D341Med (cell line): ENCODE results near the gene UBR4.
A peak's percentile ranks its signal among the peaks of the same experiment; 100 is the strongest.
"Not testable (repeated sequence)": the region's sequence is repeated elsewhere in the genome, so short reads cannot be mapped to it uniquely, and the experiment has no call there.

Experiments used
- DNase-seq: peaks from one replicate; pipeline ENCODE4 v3.0.0; 2012; ENCODE audit warnings: low spot score

UBR4 gene

DNA sequence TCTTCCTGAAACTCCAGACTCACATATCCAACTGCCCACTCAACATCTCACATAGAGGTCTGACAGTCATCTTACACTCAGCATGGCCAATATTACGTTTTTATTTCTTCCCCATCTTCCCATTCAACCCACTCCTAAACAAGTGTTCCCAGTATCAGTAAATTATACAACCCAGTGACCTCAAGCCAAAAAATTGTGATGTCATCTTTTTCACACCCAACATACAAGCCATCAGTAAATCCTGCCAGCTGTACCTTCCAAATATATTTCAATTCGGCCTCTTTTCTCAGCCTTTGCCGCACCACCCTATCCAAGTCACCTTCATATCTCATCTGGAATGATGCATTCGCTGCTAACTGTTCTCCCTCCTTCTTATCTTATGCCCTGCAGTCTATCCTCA, 19.6 kb downstream of the UBR4 start:
- no peak for DNase-seq

DNA sequence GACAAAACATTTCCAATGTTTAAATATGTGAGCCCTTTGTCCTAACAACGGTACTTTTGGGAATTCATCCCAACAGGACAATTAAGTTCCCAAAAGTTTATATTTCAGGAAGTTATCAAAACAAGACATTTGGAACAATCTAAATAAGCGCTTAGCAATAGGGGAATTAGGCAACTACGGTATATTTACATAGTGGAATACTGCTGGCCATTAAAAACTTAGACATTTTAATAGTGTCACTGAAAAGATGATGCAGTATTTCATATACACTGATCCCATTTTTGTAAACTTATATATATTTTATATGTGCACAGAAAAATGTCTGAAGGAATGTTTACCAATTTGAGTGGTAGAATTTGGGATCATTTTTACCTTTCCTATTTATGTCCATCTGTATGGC, 20.8 kb downstream of the UBR4 start:
- DNase-seq, result no peak

DNA sequence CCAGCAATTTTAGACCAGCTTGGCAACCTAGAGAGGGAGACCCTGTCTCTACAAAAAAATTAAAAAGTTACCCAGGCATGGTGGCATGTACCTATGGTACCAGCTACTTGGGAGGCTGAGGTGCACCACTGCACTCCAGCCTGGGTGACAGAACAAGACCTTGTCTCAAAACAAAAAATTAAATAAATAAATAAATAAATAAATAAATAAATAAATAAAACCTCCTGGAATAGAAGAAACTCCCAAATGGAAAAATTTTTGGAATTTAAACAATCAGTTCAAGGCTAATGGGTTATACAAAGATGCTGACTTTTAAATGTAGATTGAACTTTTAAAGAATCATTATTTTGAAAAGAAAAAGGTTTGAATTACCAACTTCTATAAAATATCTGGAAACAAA, 22.2 kb downstream of the UBR4 start:
- no peak for DNase-seq

DNA sequence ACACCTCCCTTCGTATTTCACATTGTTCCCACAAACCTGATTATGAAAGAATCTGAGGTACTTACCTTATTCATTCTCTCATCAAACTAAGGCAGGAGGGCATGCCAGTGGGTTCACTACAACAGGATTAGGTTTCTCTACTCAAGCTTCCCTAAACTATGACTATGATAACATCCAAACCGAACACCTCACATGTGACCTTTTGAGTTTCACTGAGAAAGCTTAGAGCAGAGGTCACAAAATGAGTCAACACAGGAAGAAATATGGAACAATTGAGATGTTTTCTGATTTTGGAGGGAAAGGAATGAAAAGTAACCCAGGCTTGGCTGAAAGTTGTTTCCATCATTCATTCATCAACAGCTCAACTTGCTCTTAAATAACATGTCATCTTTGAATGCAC, 24.1 kb downstream of the UBR4 start:
- DNase-seq, result no peak

DNA sequence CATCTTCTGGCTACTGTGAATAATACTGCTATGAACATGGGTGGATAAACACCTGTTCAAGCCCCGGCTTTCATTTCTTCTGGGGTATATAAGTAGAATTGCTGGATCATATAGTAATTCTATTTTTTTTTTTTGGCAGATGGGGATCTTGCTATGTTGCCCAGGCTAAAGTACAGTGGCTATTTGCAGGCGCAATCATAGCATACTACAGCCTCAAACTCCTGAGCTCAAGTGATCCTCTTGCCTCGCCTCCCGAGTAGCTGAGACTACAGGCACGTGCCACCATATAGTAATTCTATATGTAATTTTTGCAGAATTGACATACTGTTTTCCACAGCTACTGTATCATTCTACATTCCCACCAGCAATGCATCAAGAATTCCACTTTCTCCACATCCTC, 27.8 kb downstream of the UBR4 start:
- DNase-seq, result no peak

DNA sequence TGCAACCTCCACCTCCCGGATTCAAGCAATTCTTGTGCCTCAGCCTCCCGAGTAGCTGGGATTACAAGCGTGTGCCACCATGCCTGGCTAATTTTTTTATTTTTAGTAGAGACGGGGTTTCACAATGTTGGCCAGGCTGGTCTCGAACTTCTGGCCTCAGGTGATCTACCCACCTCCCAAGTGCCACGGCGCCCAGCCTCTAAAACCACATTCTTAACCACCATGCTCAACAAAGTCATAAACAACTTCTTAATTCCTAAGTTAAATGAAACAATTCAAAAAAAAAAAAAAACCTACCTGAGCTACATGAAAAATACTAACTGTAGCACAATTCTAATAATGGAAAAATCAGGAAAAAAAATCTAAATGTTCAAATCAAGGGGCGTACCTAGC, 29.8 kb downstream of the UBR4 start:
- DNase-seq, result not testable (repeated sequence)

DNA sequence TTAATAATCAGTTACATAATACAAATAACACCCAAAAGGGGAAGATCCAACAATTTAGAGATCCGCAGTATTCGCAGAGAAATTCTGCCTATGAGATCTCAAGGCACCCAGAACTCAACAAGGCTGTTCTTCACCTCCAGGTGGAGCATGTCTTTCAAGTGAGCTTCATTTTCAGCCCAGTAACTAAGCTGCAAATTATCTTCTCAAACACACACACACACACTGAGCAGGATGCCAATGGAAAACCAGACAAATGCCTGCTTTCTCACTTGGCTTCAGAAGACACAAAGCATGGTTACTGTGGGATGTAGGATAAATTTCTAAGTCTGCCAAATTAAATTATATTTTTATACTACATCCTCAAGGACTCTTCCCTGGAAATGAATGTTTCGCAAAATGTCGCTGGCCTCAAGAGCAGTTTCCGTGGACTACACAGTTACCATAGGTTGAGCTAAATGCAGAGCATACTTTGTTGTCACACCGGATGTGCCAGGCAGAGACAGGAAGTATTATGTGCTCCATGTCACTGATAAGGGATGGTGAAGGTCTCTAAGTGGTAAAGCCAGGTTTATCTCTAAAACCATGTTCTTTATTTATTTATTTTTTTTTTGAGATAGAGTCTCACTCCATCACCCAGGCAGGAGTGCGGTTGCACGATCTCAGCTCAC, 30.3 kb downstream of the UBR4 start:
- DNase-seq, result peak; percentile 56

DNA sequence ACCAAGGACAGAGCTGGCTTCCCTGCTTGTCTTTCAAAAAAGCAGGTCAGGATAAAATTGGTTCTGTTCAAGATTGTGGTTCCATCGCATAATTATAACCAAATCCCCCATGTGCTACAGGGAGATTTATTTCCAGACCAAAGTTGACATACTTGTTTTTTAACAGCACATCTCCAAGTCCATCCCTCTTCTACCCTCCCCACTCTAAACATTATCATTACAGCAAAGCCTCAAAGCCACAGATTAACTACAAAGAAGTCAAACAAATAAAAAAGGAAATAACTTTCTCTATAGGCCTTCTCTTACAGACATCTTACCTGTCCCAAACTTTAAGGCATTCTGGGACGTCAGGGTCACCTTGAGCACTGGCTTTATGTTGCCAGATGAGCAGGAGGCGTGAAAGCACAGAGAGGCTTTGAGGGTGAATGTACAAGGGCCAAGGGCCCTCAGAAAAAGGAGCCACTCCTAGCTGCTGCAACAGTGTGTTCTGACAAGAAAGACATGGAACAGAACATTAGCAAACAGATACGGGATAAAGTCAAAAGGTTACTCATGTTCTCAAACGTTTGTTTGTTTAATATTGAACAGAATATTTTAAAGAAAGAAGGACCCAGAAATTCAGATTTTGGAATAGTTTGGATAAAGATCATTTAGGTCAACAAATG, 31.2 kb downstream of the UBR4 start:
- DNase-seq, result no peak

DNA sequence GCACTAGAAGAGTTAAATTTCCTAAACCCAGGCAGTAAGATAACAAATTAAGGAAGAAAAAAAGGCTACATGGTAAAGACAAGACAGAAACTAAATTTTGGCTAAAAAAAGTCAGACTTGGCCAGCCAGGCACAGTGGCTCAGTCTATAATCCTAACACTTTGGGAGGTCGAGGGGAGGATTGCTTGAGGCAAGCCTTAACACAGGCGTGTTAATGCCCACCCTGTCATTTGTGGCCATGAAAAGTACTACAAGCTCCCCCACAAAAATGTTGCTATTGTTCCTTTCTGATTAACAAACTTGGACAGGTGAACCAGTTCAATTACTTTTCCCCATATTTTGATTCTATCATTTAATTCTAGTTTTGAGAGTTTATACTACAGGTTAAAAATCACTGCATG, 32.3 kb downstream of the UBR4 start:
- no peak for DNase-seq

DNA sequence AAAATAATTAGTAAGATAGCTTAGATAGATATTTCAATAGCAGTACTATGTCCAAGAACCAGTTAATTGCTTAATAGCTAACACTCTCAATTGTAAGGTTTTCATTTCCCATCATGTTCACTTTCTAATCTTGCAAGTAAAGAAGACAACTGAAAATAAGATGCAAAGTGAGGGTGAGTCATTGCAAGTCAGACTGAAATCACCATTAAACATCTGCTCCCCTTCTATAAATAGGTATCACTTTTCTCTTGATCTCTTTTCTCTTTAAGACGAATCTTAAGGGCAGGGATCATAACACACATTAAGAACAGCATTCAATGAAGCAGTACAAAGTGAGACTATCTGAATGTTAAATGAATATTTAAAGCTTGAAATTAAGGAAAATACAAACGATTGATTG, 40.4 kb downstream of the UBR4 start:
- no peak for DNase-seq

DNA sequence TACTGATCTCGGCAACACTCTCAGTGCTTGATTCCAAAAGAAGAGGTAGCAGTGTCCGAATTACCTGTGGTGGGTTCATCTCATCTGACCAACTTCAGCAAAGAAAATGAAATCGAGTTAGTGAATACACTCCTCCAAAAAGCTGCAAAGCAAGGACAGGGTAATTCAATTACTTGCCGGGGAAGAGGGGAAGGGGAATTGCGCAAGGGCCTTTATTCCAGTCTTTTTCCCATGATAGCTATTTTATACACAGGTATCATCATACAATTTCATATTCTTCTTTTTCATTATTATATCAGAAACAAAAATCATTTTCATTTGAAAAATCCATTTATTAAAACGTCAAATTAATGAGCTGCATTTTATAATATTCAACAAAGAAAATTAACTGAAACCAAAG, 42.9 kb downstream of the UBR4 start:
- no peak for DNase-seq

DNA sequence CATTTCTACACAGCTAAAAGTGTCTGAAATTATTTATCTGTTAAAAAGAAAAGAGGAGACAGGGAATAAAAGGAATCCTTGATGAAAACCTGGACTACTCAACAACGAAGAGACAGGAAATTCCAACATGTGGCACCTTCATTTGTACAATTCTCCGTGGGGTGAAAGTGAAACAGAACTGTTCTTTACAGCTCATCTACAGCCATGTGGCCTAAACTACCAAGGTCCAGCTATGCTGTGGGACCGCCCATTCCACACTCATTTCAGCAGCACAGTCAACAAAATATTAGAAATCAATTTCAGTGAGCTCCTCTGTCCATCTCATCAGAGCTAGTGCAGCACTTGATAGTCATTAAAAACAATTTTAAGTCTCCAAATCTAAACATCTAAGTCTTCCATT, 44.0 kb downstream of the UBR4 start:
- no peak for DNase-seq

DNA sequence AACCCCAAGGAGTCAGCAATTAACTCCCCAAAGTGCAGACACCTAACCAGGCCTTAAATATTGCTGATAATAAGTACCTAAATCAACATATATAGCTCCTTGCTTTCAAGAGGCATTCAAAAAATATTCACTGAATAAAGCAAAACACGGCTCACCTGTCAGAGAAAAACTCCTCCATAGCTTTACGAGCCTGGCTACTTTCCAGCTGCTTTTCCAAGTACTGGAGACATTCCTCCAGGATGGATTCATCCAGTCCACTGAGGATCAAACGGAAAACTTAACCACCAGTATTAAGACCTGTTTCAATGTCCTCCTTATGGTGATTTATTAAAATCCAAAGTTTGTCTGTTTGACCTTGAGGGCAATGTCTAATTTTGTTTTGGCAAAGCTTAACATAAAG, 44.6 kb downstream of the UBR4 start:
- no peak for DNase-seq

DNA sequence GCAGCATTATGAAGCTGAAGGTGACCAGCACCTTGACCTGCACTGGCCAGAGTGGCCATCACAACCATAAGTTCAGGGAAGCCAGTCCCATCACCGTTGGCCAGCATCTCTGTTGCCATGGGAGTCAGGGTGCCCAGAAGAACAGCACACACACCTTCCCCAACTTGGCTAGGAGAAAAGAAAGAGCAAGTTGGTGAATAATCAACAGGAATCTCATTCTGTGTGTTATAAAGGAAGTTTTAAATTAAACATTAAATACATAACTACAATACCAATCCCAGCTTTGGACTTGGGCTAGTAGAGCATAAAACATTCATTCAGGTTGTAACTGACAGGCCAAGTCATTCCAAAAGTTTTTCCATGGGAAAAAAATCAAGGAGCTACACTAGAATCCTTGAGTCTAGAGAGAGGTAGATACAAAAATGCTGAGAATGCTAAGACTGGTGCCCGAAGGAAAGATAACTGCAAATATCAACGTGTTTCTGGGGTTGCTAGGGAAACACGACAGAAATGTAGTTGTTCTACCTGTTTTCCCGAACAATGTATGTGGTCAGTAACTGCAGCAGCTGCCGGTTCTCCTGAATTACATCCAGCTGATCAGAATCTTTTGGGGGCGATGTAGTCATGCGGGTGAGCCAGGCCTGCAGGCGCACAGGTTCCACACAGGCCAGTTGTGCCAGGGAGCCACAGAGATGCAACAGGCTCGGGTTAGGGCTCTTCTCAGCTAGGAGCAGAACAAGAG, 45.6 kb downstream of the UBR4 start:
- no peak for DNase-seq

DNA sequence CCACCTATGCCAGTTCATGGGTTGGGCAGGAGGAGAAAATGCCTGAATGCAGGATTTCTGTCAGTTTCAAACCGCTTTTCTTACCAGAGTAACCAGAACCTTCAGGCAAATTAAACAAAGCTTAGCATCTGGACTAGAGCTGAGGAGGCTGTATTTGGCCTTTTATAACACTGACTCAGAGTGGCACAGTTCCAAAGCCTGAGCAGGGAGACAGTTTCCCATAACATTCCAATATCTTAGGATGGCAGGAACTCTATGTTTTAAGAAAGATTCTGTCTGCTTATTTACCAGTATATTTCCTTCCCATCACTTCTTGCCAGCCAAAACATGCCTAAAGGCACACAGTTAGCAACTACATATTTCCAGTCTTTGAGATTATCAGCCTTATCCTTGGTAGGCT, 46.8 kb downstream of the UBR4 start:
- DNase-seq, result no peak

DNA sequence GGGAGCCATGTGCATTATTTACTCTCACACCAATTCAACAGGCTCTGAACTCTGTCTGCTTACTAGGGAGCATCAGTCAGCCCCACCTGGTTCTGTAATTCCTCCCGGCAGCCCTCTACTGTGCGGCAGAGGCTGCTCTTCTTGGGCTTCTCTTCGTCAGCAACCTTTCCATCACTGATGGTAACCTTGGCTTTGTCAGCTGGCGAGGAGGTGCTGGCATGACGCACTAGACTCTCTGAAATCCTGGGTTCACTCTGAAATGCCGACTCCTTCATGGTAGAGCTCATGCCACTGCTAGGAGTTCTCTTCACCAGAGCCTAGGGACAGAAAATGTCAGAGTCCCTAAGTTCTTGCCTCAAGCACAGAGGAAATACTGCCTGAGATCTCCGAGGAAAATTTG, 49.2 kb downstream of the UBR4 start:
- no peak for DNase-seq

DNA sequence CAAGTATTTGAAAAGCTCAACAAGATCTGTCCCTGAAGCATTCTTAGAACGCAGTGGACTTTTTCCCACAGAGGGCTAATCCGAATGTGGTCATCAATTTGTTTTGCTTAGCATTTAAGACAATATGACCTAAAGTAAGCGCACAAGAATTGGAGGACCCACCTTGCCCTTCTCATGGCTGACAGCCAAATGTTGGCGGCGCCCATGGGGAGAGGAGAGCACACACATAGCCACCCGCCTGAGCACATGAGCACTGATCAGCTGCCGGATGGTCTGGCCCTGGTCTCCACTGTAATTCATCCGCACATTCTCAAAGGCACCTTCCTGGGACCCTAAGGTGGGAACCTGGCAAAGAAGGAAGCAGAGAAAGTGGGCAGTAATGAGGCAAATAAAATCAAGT, 52.4 kb downstream of the UBR4 start:
- no peak for DNase-seq

DNA sequence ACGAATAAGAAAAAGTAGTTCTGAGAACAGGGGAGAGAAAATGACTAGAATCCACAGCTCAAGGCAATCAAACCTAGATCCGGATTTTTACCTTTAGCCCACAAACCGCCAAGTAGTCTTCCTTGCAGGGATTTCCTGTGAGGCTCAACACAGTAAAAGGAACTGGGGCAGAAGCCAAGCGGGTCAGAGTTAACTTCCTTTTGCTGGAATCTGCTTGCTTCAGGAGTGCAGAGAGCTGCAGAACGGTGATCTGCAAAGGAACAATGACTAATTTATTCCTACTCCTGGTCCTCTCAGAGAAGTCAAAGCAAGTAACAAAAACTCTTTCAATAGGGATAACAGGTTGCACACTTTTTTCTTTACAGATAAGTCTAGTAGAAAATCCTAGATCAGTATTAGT, 53.4 kb downstream of the UBR4 start:
- DNase-seq, result no peak

DNA sequence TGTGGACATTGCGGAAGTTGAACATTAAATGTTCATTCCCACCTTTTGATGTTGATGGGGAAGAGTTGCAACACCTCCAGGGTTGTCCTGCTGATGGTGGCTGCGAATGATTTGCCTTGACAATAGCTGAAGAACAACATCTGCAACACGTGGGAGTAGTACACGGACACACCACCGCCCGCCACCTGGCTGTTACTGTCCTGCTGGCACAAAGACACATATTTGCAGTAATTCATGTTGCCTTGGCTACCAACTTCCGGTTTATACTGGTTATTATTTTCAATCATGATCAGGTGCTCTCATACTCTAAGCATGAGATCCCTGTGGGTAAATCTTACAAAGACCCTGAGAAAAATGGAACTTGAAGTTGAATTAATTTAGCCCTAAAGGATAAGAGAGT, 55.2 kb downstream of the UBR4 start:
- DNase-seq, result no peak

DNA sequence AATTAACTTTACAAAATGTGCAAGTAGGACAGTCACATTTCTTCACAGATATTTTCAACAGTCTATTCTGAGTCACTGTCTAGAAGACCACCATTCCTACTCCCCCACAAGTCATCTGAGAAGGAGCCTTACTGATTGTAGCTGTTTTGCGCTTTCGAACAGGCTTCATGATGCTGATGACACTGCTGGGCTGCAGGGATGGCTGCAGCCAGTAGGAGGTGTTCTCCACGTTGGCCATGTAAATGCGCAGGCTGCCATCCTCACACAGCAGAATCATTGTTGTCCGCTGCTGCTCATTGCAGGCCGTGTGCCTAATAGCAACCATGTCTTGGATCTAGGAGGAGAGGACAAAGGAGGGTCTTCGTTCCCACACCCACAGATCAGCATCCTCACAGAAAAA, 56.9 kb downstream of the UBR4 start:
- peak; percentile 33 for DNase-seq

DNA sequence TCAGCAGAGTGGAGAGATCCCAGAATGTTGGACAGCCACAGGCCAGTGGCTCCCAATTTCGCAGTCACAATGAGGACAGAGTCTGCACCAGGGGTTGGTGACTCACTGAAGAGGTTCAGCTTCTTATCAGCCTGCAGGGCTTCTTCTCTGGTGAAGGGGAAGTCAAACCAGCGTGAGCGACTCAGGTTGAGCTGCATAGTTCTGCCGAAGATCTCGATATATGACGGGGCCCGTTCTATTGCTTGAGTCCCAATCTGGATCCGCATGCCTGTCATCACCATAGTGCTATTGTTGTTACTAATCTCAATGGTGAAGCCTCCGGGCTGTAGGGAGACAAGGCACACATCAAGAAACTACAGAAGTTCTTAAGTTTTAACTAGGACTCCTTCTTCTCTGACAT, 58.5 kb downstream of the UBR4 start:
- no peak for DNase-seq

DNA sequence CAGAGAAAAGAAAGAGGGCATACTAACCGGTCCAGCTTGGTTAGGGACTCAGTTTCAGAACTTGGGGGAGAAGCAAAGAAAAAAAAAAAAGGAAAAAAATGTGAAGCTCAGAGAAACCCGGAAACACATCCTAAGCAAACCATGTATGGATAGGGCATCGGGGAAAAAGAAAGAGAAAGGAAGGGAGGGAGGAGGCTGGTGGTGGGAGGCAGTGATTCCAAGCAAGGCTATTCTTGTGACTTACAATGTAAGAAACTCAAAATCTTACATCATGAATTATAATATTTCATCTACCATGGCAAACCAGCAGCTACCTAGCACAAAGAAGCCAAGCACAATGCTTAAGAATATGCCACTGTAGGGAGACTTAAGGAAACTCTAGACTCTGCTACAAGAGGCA, 60.3 kb downstream of the UBR4 start:
- DNase-seq, result no peak

DNA sequence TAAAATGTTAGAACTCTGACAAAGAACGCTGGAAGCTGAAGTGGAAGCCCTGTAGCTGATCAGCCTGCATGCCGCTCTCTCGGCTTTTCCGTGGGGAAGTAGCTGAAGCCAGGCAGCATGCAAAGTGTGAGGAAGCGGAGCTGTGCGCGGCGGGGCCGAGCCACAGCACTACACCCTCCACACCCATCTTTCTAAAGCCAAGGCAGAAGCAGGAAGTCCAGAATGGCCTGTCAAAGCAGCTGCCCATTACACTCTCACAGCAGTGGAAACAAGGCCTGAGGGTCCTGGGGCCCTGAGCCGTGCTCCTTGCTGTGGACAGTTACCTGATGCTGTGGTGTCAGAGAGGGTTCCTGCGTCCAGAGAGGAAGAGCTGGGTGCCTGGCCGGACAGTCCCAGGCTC, 69.6 kb downstream of the UBR4 start:
- DNase-seq, result no peak

DNA sequence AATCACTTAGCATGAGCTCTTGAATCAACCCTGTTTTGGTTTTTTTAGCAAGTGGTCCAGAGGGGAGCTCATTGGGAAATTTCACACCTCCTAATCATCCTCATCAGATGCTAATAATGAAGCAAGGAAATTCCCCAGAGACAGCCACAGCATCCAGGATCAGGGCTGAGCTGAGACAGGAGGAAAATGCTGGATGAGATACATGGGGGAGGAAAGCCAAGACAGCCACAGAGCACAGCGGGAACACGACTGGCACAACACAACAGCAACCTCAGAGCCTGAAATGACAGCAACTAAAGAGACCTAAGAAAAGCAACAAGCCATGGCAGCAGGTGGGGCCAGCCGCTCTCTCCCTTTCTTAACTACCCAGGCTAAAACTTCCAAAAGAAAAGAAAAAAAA, 70.4 kb downstream of the UBR4 start:
- no peak for DNase-seq
